Panc1 (cell line): ENCODE measurements around the gene NT5C. TPM values are rescaled to one million over a fixed set of nuclear protein-coding genes. Genes with fewer than 3 reads are reported as not detected.

Experiments
- ATAC-seq: fragments of 200-7000 bp; cut with Tn5 transposase; 2 replicates; pipeline ENCODE4 v1.9.1; 2020; ENCODE audit warnings: mild to moderate bottlenecking, moderate library complexity
- BruUV-seq: library from RNA; stranded (reverse); fragments of 400-500 nt; replicated peaks from 2 replicates; lab custom pipeline; 2021; lab: Mats Ljungman, UMichigan
- CTCF ChIA-PET: fragments of 300-600 bp; sonication (Branson Sonifier 250); formaldehyde crosslinking; loops from one replicate; lab custom pipeline; 2022; ENCODE audit warnings: antibody characterized with exemption; lab: Charles Lee
- POLR2A ChIA-PET: fragments of 300-600 bp; sonication (Branson Sonifier 250); formaldehyde crosslinking; loops from one replicate; lab custom pipeline; 2022; ENCODE audit warnings: antibody characterized with exemption; lab: Charles Lee
- DNase-seq: peaks from one replicate; pipeline ENCODE4 v3.0.0-alpha.2; 2010; ENCODE audit warnings: low read depth, low spot score
- H3K27ac ChIP-seq: 2 replicates; pipeline ENCODE4 v1.5.1; 2011; ENCODE audit warnings: mild to moderate bottlenecking, low read length, inconsistent platforms
- H3K27me3 ChIP-seq: fragments of 200-500 bp; sonication (Bioruptor generic); 2 replicates; pipeline ENCODE4 v1.6.0; 2014; ENCODE audit warnings: low read length, inconsistent platforms; ENCODE audit not compliant: control insufficient read depth, insufficient read depth
- H3K36me3 ChIP-seq: fragments of 200-500 bp; sonication (Bioruptor generic); 2 replicates; pipeline ENCODE4 v1.5.1; 2014; ENCODE audit warnings: inconsistent platforms, mild to moderate bottlenecking, low read length, moderate library complexity; ENCODE audit not compliant: control insufficient read depth, insufficient read depth
- H3K4me1 ChIP-seq: 2 replicates; pipeline ENCODE4 v1.5.1; 2011; ENCODE audit warnings: inconsistent platforms, mild to moderate bottlenecking, low read length, moderate library complexity; ENCODE audit not compliant: control insufficient read depth, insufficient read depth
- H3K4me3 ChIP-seq, 2 experiments: 2 replicates each; pipeline ENCODE4 v1.5.1; 2011 to 2012; ENCODE audit warnings: low read depth in 2 of 2, low read length in 2 of 2, mild to moderate bottlenecking in 2 of 2, inconsistent platforms in 1 of 2, moderate library complexity in 1 of 2
- H3K9me3 ChIP-seq: fragments of 200-500 bp; sonication (Bioruptor generic); 2 replicates; pipeline ENCODE4 v1.5.1; 2014; ENCODE audit warnings: low read depth, mild to moderate bottlenecking, inconsistent platforms, low read length, moderate library complexity; ENCODE audit not compliant: control insufficient read depth, insufficient read depth
- CTCF ChIP-seq: fragments of 450-650 bp; IDR thresholded peaks from 2 replicates; pipeline ENCODE4 v1.5.1; 2017; ENCODE audit warnings: mild to moderate bottlenecking
- POLR2AphosphoS5 ChIP-seq: IDR thresholded peaks from 2 replicates; pipeline ENCODE4 v1.6.1; 2012; ENCODE audit warnings: mild to moderate bottlenecking, low read depth, low read length, moderate library complexity
- REST ChIP-seq, 2 experiments: IDR thresholded peaks; 2 replicates each; pipeline ENCODE4 v1.6.1; 2011 to 2012; ENCODE audit warnings: low read depth in 2 of 2, control low read depth in 1 of 2, low read length in 1 of 2, mild to moderate bottlenecking in 1 of 2, moderate library complexity in 1 of 2; ENCODE audit not compliant: insufficient read depth in 1 of 2
- SIN3A ChIP-seq: IDR thresholded peaks from 2 replicates; pipeline ENCODE4 v1.6.1; 2012; ENCODE audit warnings: low read depth, mild to moderate bottlenecking, low read length, moderate library complexity, borderline replicate concordance; ENCODE audit not compliant: insufficient read depth
- TCF7L2 ChIP-seq: IDR thresholded peaks from 2 replicates; pipeline ENCODE4 v1.6.1; 2011; ENCODE audit warnings: mild to moderate bottlenecking, low read depth, low read length, inconsistent platforms
- in situ Hi-C: cut with HindIII; loops from 2 replicates; pipeline ENCODE4 v1.10.0; 2016; ENCODE audit warnings: low sequenced_read_pairs, low pct_unique_long_range_greater_than_20kb
- intact Hi-C: fragments of 100-400 bp; cut with micrococcal nuclease; formaldehyde crosslinking; loops from one replicate; pipeline ENCODE4 v1.10.0; 2022; ENCODE audit not compliant: unreplicated experiment
- total RNA-seq: library from RNA; stranded (reverse); gene quantifications from one replicate; pipeline ENCODE4 v1.2.1, GENCODE V29; 2021; ENCODE audit not compliant: unreplicated experiment

The NT5C gene
- total RNA-seq, 1 experiment from 2014 or later: 63.4 TPM

GRCh38 chr17:75124819-75125162 is 6.8 kb downstream of the NT5C start:
- H3K27me3 ChIP-seq: no peaks in the 10 kb centered on the region
- H3K36me3 ChIP-seq: no peaks in the 10 kb centered on the region
- DNase-seq (no peak), ATAC-seq (peak; percentile 33)
- no TSS peak for BruUV-seq
- POLR2A ChIA-PET: interaction anchor here (0.5 to 0.9 kb wide), 3 partner anchors 71 to 90 kb away, joined by 3 to 26 read pairs (median 3); no protein-coding TSS in a partner anchor
- no peak for TF ChIP-seq SIN3A
- TF ChIP-seq CTCF: no peak
- TF ChIP-seq TCF7L2: no peak
- TF ChIP-seq REST (IDR thresholded peaks at IDR 0.05; ENCODE audit: insufficient read depth in 1 of 2, low read depth in 2 of 2, low read length in 1 of 2): no peak
- TF ChIP-seq POLR2AphosphoS5: no peak
- H3K9me3 ChIP-seq: no peaks in the 10 kb centered on the region
- CTCF ChIA-PET: interaction anchor here (1.9 kb wide), 1 partner anchor 11 kb away, joined by 8 read pairs; no protein-coding TSS in a partner anchor
- peak overlapping the region; percentile 90 for H3K27ac ChIP-seq
- in situ Hi-C loops (no loop called here), intact Hi-C loops (no loop called here)
- H3K4me3 ChIP-seq: no peak overlapping the region
- H3K4me1 ChIP-seq: peaks cover 32% of the 10 kb centered on the region

- H3K9me3 ChIP-seq: no peaks in the 10 kb centered on the region
- H3K27ac ChIP-seq: peak overlapping the region; percentile 90
- in situ Hi-C loops (no loop called here), intact Hi-C loops (no loop called here)
- CTCF ChIA-PET: interaction anchor here (0.8 to 1.9 kb wide), 2 partner anchors 10 to 65 kb away, joined by 4 to 8 read pairs; no protein-coding TSS in a partner anchor
- TF ChIP-seq CTCF (no peak), REST (IDR thresholded peaks at IDR 0.05; ENCODE audit: insufficient read depth in 1 of 2, low read depth in 2 of 2, low read length in 1 of 2) (no peak), SIN3A (no peak), POLR2AphosphoS5 (peak; percentile 66), TCF7L2 (0 out of 2 replicates have a peak, but pooled peaks have one; percentile 32)
- BruUV-seq: no TSS peak
- no peaks in the 10 kb centered on the region for H3K36me3 ChIP-seq
- peaks cover 27% of the 10 kb centered on the region for H3K4me1 ChIP-seq
- peak; percentile 94 for ATAC-seq
- no peaks in the 10 kb centered on the region for H3K27me3 ChIP-seq
- H3K4me3 ChIP-seq: no peak overlapping the region
- peak; percentile 89 for DNase-seq
- POLR2A ChIA-PET: interaction anchor here (0.6 to 0.9 kb wide), 3 partner anchors 10 to 89 kb away, joined by 3 to 26 read pairs (median 5); no protein-coding TSS in a partner anchor
Observed at GRCh38 chr17:75124041-75124818, 7.3 kb downstream of the NT5C start.
